HepG2 (cell line): ENCODE data around the gene PRKCZ. TPM values are rescaled to one million over a fixed set of nuclear protein-coding genes. Genes with fewer than 3 reads are reported as not detected.
A peak's percentile ranks its signal among the peaks of the same experiment; 100 is the strongest.

ENCODE experiments used
- BRCA1 ChIP-seq: sonication (generic); formaldehyde crosslinking; IDR thresholded peaks from 2 replicates; pipeline ENCODE4 v1.4.0; 2020; ENCODE audit warnings: missing genetic modification reagents
- KLF13 ChIP-seq: sonication (generic); formaldehyde crosslinking; IDR thresholded peaks from 2 replicates; pipeline ENCODE4 v1.4.0; 2020; ENCODE audit warnings: mild to moderate bottlenecking, missing genetic modification reagents
- NR3C1 ChIP-seq: sonication (generic); formaldehyde crosslinking; IDR thresholded peaks from 2 replicates; pipeline ENCODE4 v1.4.0; 2020; ENCODE audit warnings: missing genetic modification reagents
- ONECUT2 ChIP-seq: sonication (generic); formaldehyde crosslinking; IDR thresholded peaks from 2 replicates; pipeline ENCODE4 v1.4.0; 2020; ENCODE audit warnings: missing genetic modification reagents
- TBL1XR1 ChIP-seq: fragments of 150-350 bp; IDR thresholded peaks from 2 replicates; pipeline ENCODE4 v1.6.1; 2014; ENCODE audit warnings: borderline replicate concordance, low read length; ENCODE audit not compliant: partially characterized antibody
- TBX3 ChIP-seq: fragments of 450-650 bp; IDR thresholded peaks from 2 replicates; pipeline ENCODE4 v1.6.1; 2017; ENCODE audit warnings: antibody characterized with exemption, mild to moderate bottlenecking, inconsistent platforms, borderline replicate concordance
- ZNF3 ChIP-seq: IDR thresholded peaks from 2 replicates; pipeline ENCODE4 v1.7.0; 2017; ENCODE audit warnings: inconsistent platforms
- ZNF33B ChIP-seq: sonication (generic); formaldehyde crosslinking; IDR thresholded peaks from 2 replicates; pipeline ENCODE4 v1.5.1; 2020; ENCODE audit warnings: mild to moderate bottlenecking, missing genetic modification reagents
- ZNF614 ChIP-seq: IDR thresholded peaks from 2 replicates; pipeline ENCODE4 v1.6.1; 2018; ENCODE audit warnings: missing biosample characterization, missing genetic modification reagents, inconsistent platforms, borderline replicate concordance
- polyA plus RNA-seq, 8 experiments: library from polyadenylated mRNA; depleted of rRNA in 3 of 8; stranded (reverse) in 7 of 8; unstranded in 1 of 8; fragments of >200 nt; fragmentation: Illumina TruSeq in 4 of 8; extraction: Trizol in 4 of 8; gene quantifications; 2 replicates each; pipeline versions ENCODE4 v1.2.1 to v1.2.3, GENCODE V29; 2011 to 2016; ENCODE audit warnings: low read depth in 4 of 8, missing spikeins in 1 of 8, mixed read lengths in 1 of 8; ENCODE audit not compliant: insufficient read depth in 1 of 8
- total RNA-seq, 5 experiments: library from RNA; depleted of rRNA; stranded (reverse); fragments of >200 nt; fragmentation: Illumina TruSeq; extraction: Trizol; gene quantifications; 2 replicates each; pipeline ENCODE4 v1.2.3, GENCODE V29; 2016; ENCODE audit warnings: low read depth in 1 of 5
- TF ChIP-seq, protein P1 (sequence below): sonication (generic); formaldehyde crosslinking; IDR thresholded peaks from 2 replicates; pipeline ENCODE4 v1.4.0; 2020; ENCODE audit warnings: missing genetic modification reagents
- TF ChIP-seq, protein P2 (sequence below): sonication (generic); formaldehyde crosslinking; conservative IDR thresholded peaks from 2 replicates; pipeline ENCODE4 v1.4.0; 2020; ENCODE audit warnings: mild to moderate bottlenecking, missing genetic modification reagents, moderate library complexity
- TF ChIP-seq, protein P3 (sequence below): sonication (generic); formaldehyde crosslinking; conservative IDR thresholded peaks from 2 replicates; pipeline ENCODE4 v1.5.0; 2020; ENCODE audit warnings: missing genetic modification reagents
- TF ChIP-seq, protein P4 (sequence below), 2 experiments: sonication (generic) in 1 of 2; formaldehyde crosslinking in 1 of 2; IDR thresholded peaks; 2 replicates each; pipeline versions ENCODE4 v1.5.1 to v1.6.1; 2011 to 2020; ENCODE audit warnings: borderline replicate concordance in 1 of 2, low read depth in 1 of 2, low read length in 1 of 2, mild to moderate bottlenecking in 1 of 2, missing genetic modification reagents in 1 of 2, moderate library complexity in 1 of 2
- TF ChIP-seq, protein P5 (sequence below): sonication (generic); formaldehyde crosslinking; IDR thresholded peaks from 2 replicates; pipeline ENCODE4 v1.5.0; 2020; ENCODE audit warnings: mild to moderate bottlenecking, missing genetic modification reagents
- TF ChIP-seq, protein P6 (sequence below): sonication (generic); IDR thresholded peaks from 2 replicates; pipeline ENCODE4 v1.6.1; 2016; ENCODE audit warnings: low read depth, borderline replicate concordance

The PRKCZ gene
- total and polyA plus RNA-seq, 2 of the 13 experiments (the other 11 are each of a cell fraction or from before 2014, with no cell fraction given), result 34.7 to 85.2 TPM

DNA sequence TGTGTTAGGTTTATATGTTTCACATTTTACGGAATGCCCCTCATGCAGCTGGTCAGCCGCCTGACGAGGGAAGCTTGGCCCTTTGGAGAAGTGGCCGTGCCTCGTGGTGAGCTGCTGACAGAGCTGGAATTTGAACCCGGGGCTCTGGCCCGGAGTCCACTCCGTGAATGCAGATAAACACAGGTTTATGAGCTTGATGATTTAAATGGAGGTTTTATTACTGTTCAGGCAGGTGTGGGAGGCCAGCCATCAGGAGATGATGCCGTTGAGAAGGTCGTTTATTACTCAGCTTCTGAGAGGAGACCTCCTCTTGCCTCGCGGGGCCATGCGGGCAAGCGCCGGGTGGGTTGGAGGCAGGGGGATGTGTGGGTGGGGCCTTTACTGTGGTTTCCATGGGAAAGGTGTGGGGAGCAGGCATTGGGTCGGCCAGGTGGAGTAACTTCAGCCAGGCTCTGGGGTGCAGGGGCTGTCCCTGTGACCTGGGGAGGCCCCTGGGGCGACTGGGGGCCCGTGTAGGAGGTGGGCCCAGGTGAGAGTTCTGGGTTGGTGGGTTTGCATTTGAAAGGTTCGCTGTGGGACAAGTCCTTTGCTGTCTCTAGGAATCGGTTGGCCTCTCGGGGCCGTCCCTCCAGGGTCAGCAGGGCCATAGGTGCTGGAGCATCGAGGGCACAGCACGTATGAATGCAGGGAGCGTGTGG, 22.0 kb downstream of the PRKCZ start (continued):
- TF ChIP-seq, protein P1, sequence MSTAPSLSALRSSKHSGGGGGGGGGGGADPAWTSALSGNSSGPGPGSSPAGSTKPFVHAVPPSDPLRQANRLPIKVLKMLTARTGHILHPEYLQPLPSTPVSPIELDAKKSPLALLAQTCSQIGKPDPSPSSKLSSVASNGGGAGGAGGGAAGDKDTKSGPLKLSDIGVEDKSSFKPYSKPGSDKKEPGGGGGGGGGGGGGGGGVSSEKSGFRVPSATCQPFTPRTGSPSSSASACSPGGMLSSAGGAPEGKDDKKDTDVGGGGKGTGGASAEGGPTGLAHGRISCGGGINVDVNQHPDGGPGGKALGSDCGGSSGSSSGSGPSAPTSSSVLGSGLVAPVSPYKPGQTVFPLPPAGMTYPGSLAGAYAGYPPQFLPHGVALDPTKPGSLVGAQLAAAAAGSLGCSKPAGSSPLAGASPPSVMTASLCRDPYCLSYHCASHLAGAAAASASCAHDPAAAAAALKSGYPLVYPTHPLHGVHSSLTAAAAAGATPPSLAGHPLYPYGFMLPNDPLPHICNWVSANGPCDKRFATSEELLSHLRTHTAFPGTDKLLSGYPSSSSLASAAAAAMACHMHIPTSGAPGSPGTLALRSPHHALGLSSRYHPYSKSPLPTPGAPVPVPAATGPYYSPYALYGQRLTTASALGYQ (CRISPR knock-in tag), result no peak
- TF ChIP-seq, protein P2, sequence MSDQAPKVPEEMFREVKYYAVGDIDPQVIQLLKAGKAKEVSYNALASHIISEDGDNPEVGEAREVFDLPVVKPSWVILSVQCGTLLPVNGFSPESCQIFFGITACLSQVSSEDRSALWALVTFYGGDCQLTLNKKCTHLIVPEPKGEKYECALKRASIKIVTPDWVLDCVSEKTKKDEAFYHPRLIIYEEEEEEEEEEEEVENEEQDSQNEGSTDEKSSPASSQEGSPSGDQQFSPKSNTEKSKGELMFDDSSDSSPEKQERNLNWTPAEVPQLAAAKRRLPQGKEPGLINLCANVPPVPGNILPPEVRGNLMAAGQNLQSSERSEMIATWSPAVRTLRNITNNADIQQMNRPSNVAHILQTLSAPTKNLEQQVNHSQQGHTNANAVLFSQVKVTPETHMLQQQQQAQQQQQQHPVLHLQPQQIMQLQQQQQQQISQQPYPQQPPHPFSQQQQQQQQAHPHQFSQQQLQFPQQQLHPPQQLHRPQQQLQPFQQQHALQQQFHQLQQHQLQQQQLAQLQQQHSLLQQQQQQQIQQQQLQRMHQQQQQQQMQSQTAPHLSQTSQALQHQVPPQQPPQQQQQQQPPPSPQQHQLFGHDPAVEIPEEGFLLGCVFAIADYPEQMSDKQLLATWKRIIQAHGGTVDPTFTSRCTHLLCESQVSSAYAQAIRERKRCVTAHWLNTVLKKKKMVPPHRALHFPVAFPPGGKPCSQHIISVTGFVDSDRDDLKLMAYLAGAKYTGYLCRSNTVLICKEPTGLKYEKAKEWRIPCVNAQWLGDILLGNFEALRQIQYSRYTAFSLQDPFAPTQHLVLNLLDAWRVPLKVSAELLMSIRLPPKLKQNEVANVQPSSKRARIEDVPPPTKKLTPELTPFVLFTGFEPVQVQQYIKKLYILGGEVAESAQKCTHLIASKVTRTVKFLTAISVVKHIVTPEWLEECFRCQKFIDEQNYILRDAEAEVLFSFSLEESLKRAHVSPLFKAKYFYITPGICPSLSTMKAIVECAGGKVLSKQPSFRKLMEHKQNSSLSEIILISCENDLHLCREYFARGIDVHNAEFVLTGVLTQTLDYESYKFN (CRISPR knock-in tag), result 0 out of 2 replicates have a peak, but pooled peaks have one; percentile 25
- TF ChIP-seq ZNF614 (CRISPR knock-in tag) (no peak), BRCA1 (no peak), KLF13 (CRISPR knock-in tag) (no peak), ZNF33B (CRISPR knock-in tag) (no peak), NR3C1 (CRISPR knock-in tag) (no peak), TBL1XR1 (no peak), ZNF3 (CRISPR knock-in tag) (no peak), TBX3 (no peak), ONECUT2 (CRISPR knock-in tag) (no peak)
- TF ChIP-seq, protein P3, sequence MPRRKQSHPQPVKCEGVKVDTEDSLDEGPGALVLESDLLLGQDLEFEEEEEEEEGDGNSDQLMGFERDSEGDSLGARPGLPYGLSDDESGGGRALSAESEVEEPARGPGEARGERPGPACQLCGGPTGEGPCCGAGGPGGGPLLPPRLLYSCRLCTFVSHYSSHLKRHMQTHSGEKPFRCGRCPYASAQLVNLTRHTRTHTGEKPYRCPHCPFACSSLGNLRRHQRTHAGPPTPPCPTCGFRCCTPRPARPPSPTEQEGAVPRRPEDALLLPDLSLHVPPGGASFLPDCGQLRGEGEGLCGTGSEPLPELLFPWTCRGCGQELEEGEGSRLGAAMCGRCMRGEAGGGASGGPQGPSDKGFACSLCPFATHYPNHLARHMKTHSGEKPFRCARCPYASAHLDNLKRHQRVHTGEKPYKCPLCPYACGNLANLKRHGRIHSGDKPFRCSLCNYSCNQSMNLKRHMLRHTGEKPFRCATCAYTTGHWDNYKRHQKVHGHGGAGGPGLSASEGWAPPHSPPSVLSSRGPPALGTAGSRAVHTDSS (CRISPR knock-in tag), result no peak
- TF ChIP-seq, protein P4, sequence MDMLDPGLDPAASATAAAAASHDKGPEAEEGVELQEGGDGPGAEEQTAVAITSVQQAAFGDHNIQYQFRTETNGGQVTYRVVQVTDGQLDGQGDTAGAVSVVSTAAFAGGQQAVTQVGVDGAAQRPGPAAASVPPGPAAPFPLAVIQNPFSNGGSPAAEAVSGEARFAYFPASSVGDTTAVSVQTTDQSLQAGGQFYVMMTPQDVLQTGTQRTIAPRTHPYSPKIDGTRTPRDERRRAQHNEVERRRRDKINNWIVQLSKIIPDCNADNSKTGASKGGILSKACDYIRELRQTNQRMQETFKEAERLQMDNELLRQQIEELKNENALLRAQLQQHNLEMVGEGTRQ (IDR thresholded peaks at IDR 0.05; ENCODE audit: low read depth, low read length), result no peak
- TF ChIP-seq, protein P4 (CRISPR knock-in tag; IDR thresholded peaks at IDR 0.05; ENCODE audit: borderline replicate concordance), result no peak
- TF ChIP-seq, protein P5, sequence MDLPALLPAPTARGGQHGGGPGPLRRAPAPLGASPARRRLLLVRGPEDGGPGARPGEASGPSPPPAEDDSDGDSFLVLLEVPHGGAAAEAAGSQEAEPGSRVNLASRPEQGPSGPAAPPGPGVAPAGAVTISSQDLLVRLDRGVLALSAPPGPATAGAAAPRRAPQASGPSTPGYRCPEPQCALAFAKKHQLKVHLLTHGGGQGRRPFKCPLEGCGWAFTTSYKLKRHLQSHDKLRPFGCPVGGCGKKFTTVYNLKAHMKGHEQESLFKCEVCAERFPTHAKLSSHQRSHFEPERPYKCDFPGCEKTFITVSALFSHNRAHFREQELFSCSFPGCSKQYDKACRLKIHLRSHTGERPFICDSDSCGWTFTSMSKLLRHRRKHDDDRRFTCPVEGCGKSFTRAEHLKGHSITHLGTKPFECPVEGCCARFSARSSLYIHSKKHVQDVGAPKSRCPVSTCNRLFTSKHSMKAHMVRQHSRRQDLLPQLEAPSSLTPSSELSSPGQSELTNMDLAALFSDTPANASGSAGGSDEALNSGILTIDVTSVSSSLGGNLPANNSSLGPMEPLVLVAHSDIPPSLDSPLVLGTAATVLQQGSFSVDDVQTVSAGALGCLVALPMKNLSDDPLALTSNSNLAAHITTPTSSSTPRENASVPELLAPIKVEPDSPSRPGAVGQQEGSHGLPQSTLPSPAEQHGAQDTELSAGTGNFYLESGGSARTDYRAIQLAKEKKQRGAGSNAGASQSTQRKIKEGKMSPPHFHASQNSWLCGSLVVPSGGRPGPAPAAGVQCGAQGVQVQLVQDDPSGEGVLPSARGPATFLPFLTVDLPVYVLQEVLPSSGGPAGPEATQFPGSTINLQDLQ (CRISPR knock-in tag), result no peak
- TF ChIP-seq, protein P6, sequence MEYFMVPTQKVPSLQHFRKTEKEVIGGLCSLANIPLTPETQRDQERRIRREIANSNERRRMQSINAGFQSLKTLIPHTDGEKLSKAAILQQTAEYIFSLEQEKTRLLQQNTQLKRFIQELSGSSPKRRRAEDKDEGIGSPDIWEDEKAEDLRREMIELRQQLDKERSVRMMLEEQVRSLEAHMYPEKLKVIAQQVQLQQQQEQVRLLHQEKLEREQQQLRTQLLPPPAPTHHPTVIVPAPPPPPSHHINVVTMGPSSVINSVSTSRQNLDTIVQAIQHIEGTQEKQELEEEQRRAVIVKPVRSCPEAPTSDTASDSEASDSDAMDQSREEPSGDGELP, result 0 out of 2 replicates have a peak, but pooled peaks have one; percentile 8
